ENCODE results near the gene ZNF750.

The ZNF750 gene

GRCh38 chr17:82835122-82835521, 4.7 kb downstream of the ZNF750 start:
- DNase-seq (ENCODE audit: low read depth): no peak

- no peak for DNase-seq (ENCODE audit: low read depth)
Measured at GRCh38 chr17:82832881-82833475, 6.8 kb downstream of the ZNF750 start.

GRCh38 chr17:82832411-82832810, 7.4 kb downstream of the ZNF750 start:
- no peak for DNase-seq (ENCODE audit: low read depth)

GRCh38 chr17:82831818-82832200, 8.0 kb downstream of the ZNF750 start:
- DNase-seq (ENCODE audit: low read depth): no peak

GRCh38 chr17:82831041-82831817, 8.6 kb downstream of the ZNF750 start:
- no peak for DNase-seq (ENCODE audit: low read depth)

GRCh38 chr17:82830249-82830661, 9.6 kb downstream of the ZNF750 start:
- no peak for DNase-seq (ENCODE audit: low read depth)

GRCh38 chr17:82828875-82829487, 10.8 kb downstream of the ZNF750 start:
- no peak for DNase-seq (ENCODE audit: low read depth)

- DNase-seq (ENCODE audit: low read depth): no peak
Measured at GRCh38 chr17:82826956-82827355, 12.9 kb downstream of the ZNF750 start.

GRCh38 chr17:82826211-82826610, 13.6 kb downstream of the ZNF750 start:
- DNase-seq (ENCODE audit: low read depth): no peak

GRCh38 chr17:82825540-82826124, 14.2 kb downstream of the ZNF750 start:
- no peak for DNase-seq (ENCODE audit: low read depth)

GRCh38 chr17:82823004-82823403, 16.8 kb downstream of the ZNF750 start:
- DNase-seq (ENCODE audit: low read depth): no peak

- DNase-seq (ENCODE audit: low read depth): no peak
Measured at GRCh38 chr17:82822281-82822680, 17.5 kb downstream of the ZNF750 start.

- no peak for DNase-seq (ENCODE audit: low read depth)
Measured at GRCh38 chr17:82821554-82821953, 18.3 kb downstream of the ZNF750 start.

- DNase-seq (ENCODE audit: low read depth): no peak
Measured at GRCh38 chr17:82820278-82821251, 19.3 kb downstream of the ZNF750 start.

GRCh38 chr17:82817947-82818346, 21.9 kb downstream of the ZNF750 start:
- no peak for DNase-seq (ENCODE audit: low read depth)

- DNase-seq (ENCODE audit: low read depth): no peak
Measured at GRCh38 chr17:82816358-82816757, 23.5 kb downstream of the ZNF750 start.

GRCh38 chr17:82815790-82816305, 24.0 kb downstream of the ZNF750 start:
- no peak for DNase-seq (ENCODE audit: low read depth)

- no peak for DNase-seq (ENCODE audit: low read depth)
Measured at GRCh38 chr17:82815354-82815753, 24.5 kb downstream of the ZNF750 start.

- DNase-seq (ENCODE audit: low read depth): no peak
Measured at GRCh38 chr17:82814834-82815233, 25.0 kb downstream of the ZNF750 start.

GRCh38 chr17:82813299-82814051, 26.3 kb downstream of the ZNF750 start:
- no peak for DNase-seq (ENCODE audit: low read depth)

- no peak for DNase-seq (ENCODE audit: low read depth)
Measured at GRCh38 chr17:82812601-82813000, 27.2 kb downstream of the ZNF750 start.
